Thyroid gland (tissue), 4 donors: ENCODE measurements around the gene DNAL4. TPM values are rescaled to one million over a fixed set of nuclear protein-coding genes. Genes with fewer than 3 reads are reported as not detected.

ENCODE experiments used
- DNase-seq, 2 donors: peaks; one replicate each; pipeline ENCODE4 v3.0.0-alpha.2; 2019
- H3K27ac ChIP-seq, 3 donors: fragments of 200-600 bp; sonication (generic); 1 replicate in 2 of 3; 2 replicates in 1 of 3; pipeline ENCODE4 v1.5.1; 2016 to 2019; ENCODE audit warnings: mild to moderate bottlenecking in 1 of 3, moderate library complexity in 1 of 3
- H3K27me3 ChIP-seq: fragments of 200-600 bp; sonication (generic); one replicate; pipeline ENCODE4 v1.5.1; 2019
- H3K36me3 ChIP-seq, 2 donors: fragments of 200-600 bp; sonication (generic); one replicate each; pipeline ENCODE4 v1.5.1; 2016 to 2019
- H3K4me1 ChIP-seq, 2 donors: fragments of 200-600 bp; sonication (generic); one replicate each; pipeline ENCODE4 v1.5.1; 2017 to 2019
- H3K4me3 ChIP-seq, 3 donors: fragments of 200-600 bp; sonication (generic); replicated peaks in 1 of 3; 1 replicate in 2 of 3; 2 replicates in 1 of 3; pipeline ENCODE4 v1.5.1; 2016; ENCODE audit warnings: mild to moderate bottlenecking in 1 of 3
- H3K9me3 ChIP-seq: fragments of 200-600 bp; sonication (generic); one replicate; pipeline ENCODE4 v1.5.1; 2017
- POLR2A ChIP-seq, 2 donors: fragments of 450-650 bp; IDR thresholded peaks; one replicate each; pipeline ENCODE4 v1.6.1; 2017; ENCODE audit warnings: antibody characterized with exemption in 2 of 2, mild to moderate bottlenecking in 2 of 2, moderate library complexity in 1 of 2
- WGBS, 2 donors: methylation state at CpG; one replicate each; pipeline ENCODE4 v1.1.5; 2017; 5-methylcytosine and 5-hydroxymethylcytosine counted together
- intact Hi-C: fragments of 100-400 bp; cut with DNase I; formaldehyde crosslinking; loops from one replicate; pipeline ENCODE4 v1.15.1; 2023
- total RNA-seq, 4 donors: library from RNA; depleted of rRNA; stranded (reverse); fragments of >200 nt; gene quantifications; one replicate each; pipeline ENCODE4 v1.2.3, GENCODE V29; 2016
- TF ChIP-seq, protein P1 (sequence below), 6 experiments: fragments of 200-600 bp in 3 of 6; fragments of 450-650 bp in 3 of 6; sonication (generic) in 3 of 6; IDR thresholded peaks; one replicate each; pipeline ENCODE4 v1.5.1; 2016 to 2019; ENCODE audit warnings: antibody characterized with exemption in 6 of 6, mild to moderate bottlenecking in 2 of 6, inconsistent platforms in 1 of 6, moderate library complexity in 1 of 6

The DNAL4 gene
- total RNA-seq, 4 donors from 2014 or later = 30.9 to 50.0 (median 37.9) TPM

DNA sequence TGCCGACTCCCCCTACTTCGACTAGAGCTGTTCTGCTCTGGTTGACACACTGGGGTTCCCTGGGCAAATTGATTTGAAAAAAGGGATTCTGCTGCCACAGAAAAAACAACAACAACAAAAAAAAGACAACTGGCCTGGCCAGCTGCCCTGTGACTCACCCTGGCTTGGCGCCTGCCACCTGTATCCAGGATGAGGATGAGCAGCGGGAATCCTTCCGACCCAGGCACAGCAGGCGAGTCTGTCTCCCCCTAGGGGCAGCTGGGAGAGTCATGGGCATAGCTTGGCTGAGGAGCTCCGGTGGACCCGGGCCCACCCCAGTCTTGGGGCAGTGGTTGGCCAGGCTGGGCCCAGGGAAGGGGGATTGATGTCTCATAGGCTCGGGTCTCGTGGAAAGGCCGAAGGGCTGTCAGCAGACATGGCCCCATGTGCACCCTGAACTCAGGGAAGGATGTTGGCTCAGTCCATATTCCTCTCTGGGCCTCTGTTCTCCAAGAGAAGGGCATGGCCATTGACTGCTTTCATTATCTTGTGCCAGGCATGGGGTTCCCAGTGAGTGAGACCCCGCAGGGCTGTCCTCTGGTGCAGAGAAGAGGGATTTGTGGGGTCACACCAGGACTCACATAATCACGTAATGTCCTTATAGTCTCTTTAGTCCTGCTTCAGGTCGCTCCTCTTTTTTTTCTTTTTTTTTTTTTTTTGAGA is 27.7 kb downstream of the DNAL4 start:
- peaks cover 0 to 8% of the 10 kb centered on the region in 2 donors for H3K4me1 ChIP-seq
- H3K36me3 ChIP-seq = no peaks in the 10 kb centered on the region
- H3K27ac ChIP-seq = no peak overlapping the region
- intact Hi-C loops = no loop called here
- H3K4me3 ChIP-seq = no peak overlapping the region
- DNase-seq = peak; percentile 57 to 58
- 43 to 54% methylated on average over 14 of the region's 14 CpGs for WGBS, 2 donors
- no peaks in the 10 kb centered on the region for H3K27me3 ChIP-seq
- H3K9me3 ChIP-seq = no peaks in the 10 kb centered on the region
- TF ChIP-seq, protein P1, sequence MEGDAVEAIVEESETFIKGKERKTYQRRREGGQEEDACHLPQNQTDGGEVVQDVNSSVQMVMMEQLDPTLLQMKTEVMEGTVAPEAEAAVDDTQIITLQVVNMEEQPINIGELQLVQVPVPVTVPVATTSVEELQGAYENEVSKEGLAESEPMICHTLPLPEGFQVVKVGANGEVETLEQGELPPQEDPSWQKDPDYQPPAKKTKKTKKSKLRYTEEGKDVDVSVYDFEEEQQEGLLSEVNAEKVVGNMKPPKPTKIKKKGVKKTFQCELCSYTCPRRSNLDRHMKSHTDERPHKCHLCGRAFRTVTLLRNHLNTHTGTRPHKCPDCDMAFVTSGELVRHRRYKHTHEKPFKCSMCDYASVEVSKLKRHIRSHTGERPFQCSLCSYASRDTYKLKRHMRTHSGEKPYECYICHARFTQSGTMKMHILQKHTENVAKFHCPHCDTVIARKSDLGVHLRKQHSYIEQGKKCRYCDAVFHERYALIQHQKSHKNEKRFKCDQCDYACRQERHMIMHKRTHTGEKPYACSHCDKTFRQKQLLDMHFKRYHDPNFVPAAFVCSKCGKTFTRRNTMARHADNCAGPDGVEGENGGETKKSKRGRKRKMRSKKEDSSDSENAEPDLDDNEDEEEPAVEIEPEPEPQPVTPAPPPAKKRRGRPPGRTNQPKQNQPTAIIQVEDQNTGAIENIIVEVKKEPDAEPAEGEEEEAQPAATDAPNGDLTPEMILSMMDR (IDR thresholded peaks at IDR 0.05) = peak; percentile 26 to 75 (median 50)
- no peak for TF ChIP-seq POLR2A (IDR thresholded peaks at IDR 0.05)

DNA sequence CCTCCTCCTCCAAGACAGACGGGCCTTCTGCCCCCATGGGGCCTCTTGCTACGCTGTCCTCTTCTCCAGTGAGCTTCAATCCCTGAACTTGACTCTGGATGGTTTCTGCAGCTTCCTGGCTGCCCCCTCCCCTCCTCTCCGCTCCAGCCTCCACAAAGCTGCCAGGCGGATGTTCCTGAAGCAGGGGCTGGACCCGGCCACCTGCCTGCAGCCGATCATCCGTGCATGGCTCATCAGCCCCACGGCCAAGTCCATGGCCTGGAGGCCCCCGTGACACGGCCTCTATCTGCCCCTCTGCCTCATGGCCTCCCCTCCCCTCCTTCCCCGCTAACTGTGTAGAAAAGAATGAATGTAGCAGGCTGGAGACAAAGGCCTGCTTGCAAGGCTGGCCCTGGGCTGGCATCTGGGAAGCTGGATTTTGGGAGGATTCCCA is 31.4 kb downstream of the DNAL4 start:
- H3K27me3 ChIP-seq = no peaks in the 10 kb centered on the region
- 50 to 68% methylated on average over 11 of the region's 11 CpGs for WGBS, 2 donors
- TF ChIP-seq POLR2A (IDR thresholded peaks at IDR 0.05) = no peak
- TF ChIP-seq, protein P1 (IDR thresholded peaks at IDR 0.05) = no peak
- intact Hi-C loops = no loop called here
- H3K4me3 ChIP-seq = no peak overlapping the region
- no peak for DNase-seq
- no peak overlapping the region for H3K27ac ChIP-seq
- peaks cover 0 to 8% of the 10 kb centered on the region in 2 donors for H3K4me1 ChIP-seq
- H3K9me3 ChIP-seq = no peaks in the 10 kb centered on the region
- no peaks in the 10 kb centered on the region for H3K36me3 ChIP-seq

DNA sequence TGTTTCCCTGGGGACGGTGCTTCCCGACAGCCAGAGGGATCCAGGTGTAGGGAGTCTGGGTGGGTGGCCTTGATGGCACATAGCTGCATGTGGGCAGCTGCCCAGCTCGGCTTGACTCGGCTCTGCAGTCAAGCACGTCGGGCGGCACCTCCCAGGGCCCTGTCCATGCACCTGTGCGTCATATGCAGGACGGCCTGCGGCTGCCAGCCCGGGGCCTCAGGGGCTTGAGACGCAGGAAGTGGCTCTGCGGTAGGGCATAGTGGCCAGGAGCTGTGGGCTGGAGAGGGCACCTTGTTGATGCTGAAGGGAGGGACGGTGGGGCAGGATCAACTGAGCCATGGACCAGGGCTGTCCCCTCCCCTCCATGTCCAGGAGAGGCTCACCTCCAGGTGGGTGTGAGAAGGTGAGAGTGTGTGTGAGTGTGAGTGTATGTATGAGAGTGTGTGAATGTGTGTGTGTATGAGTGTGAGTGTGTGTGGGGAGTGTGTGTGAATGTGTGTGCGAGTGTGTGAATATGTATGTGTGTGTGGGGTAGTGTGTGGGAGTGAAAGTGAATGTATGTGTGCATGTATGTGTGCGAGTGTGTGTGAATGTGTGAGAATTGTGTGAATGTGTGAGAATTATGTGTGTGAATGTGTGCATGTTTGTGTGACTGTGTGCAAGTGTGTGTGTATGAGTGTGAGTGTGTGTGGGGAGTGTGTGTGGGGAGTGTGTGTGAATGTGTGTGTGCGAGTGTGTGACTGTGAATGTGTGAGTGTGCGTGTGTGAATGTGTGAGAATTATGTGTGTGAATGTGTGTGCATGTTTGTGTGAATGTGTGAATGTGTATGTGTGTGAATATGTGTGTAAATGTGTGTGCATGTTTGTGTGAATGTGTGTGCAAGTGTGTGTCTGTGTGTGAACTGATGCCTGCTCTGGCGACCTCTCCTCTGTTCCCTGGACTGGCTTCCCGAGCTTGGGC is 32.5 kb downstream of the DNAL4 start:
- Histone ChIP-seq H3K27ac (no peak overlapping the region), H3K36me3 (no peaks in the 10 kb centered on the region), H3K27me3 (no peaks in the 10 kb centered on the region), H3K9me3 (no peaks in the 10 kb centered on the region), H3K4me1 (peaks cover 0 to 13% of the 10 kb centered on the region in 2 donors), H3K4me3 (no peak overlapping the region)
- DNase-seq = peak in 1 of 2 donors; percentile 20
- intact Hi-C loops = no loop called here
- 66 to 74% methylated on average over 10 to 12 of the region's 20 CpGs for WGBS, 2 donors
- TF ChIP-seq, protein P1 (IDR thresholded peaks at IDR 0.05) = no peak
- TF ChIP-seq POLR2A (IDR thresholded peaks at IDR 0.05) = no peak

DNA sequence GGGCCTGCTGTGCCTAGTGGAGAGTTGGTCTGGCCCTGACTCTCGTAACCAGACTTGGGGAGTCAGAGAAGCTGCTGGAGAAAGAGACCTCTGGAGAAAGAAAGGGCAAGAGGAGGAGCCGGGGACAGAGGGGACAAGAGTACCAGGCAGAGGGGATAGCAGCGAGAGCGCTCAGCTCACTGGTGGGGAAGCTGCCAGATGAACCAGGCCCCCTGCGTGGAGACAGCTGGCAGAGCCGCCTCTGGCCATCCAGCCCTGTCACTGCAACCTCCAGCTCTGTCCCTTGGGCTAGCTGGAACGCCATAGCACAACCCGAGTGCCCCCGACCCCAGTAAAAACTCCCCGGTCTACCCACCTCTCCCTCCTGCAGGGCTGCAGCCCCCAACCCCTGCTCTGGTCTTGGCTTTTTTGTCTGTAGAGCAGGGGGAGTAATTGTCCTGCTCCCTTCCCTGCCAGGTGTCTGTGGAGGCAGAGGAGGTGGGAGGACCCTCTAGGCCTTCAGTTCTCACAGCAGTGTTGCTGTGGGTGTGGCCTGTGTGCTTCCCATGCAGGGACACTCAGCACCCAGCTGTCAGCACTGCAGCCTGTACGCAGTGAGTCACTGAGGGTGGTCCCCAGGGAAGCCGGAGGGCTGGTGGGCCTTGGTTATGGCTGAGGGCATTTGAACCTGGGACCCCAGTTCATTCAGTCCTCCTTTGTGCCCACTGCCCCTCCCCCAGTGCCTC is 33.3 kb downstream of the DNAL4 start:
- TF ChIP-seq, protein P1 (IDR thresholded peaks at IDR 0.05) = no peak
- no peak for TF ChIP-seq POLR2A (IDR thresholded peaks at IDR 0.05)
- WGBS, 2 donors = 85 to 87% methylated on average over 12 of the region's 12 CpGs
- H3K36me3 ChIP-seq = no peaks in the 10 kb centered on the region
- peaks cover 0 to 8% of the 10 kb centered on the region in 2 donors for H3K4me1 ChIP-seq
- DNase-seq = no peak
- no peaks in the 10 kb centered on the region for H3K9me3 ChIP-seq
- no peaks in the 10 kb centered on the region for H3K27me3 ChIP-seq
- H3K27ac ChIP-seq = no peak overlapping the region
- H3K4me3 ChIP-seq = no peak overlapping the region
- intact Hi-C loops = no loop called here
